ENCODE results near the gene GLP1R.

GLP1R gene

DNA sequence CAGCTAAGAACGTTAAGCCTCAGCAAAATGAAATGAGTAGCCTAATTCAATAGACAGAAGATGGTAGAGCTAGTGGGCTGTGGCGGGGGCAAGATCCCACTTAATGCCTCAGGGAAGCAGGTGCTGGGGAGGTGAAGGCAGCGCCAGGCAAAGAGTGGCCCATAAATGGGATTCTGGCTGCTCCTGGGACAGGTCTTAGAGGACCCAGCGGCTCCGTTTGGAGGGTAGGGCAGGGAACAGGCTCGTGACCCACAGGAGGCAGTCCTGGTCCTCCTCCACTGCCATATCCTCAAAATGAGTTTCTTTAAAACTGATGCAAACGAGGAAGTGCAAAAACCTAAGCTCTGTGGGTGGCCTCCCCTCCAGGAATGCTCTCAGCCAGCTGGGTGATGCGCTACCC lies 33.7 kb downstream of the GLP1R start:
- TF ChIP-seq CTCF (conservative IDR thresholded peaks at IDR 0.05), result no peak
- H3K27ac ChIP-seq, result no peak overlapping the region

GRCh38 chr6:39083231-39083634 lies 34.7 kb downstream of the GLP1R start:
- no peak overlapping the region for H3K27ac ChIP-seq
- TF ChIP-seq CTCF (conservative IDR thresholded peaks at IDR 0.05), result no peak

GRCh38 chr6:39084506-39084905 lies 35.9 kb downstream of the GLP1R start:
- no peak overlapping the region for H3K27ac ChIP-seq
- no peak for TF ChIP-seq CTCF (conservative IDR thresholded peaks at IDR 0.05)

GRCh38 chr6:39085129-39085797 lies 36.7 kb downstream of the GLP1R start:
- TF ChIP-seq CTCF (conservative IDR thresholded peaks at IDR 0.05), result no peak

DNA sequence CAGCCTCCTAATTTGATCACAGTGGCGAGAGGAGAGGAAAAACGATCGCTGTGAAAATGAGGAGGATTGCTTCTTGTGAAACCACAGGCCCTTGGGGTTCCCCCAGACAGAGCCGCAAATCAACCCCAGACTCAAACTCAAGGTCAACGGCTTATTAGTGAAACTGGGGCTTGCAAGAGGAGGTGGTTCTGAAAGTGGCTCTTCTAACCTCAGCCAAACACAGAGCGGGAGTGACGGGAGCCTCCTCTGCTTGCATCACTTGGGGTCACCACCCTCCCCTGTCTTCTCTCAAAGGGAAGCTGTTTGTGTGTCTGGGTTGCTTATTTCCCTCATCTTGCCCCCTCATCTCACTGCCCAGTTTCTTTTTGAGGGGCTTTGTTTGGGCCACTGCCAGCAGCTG lies 37.7 kb downstream of the GLP1R start:
- no peak overlapping the region for H3K27ac ChIP-seq
- no peak for TF ChIP-seq CTCF (conservative IDR thresholded peaks at IDR 0.05)

More at GRCh38 chr6:39085129-39085797, 36.7 kb downstream of the GLP1R start:
- H3K27ac ChIP-seq, result no peak overlapping the region

- no peak overlapping the region for H3K27ac ChIP-seq
Observed at GRCh38 chr6:39086711-39087110, 38.1 kb downstream of the GLP1R start.

DNA sequence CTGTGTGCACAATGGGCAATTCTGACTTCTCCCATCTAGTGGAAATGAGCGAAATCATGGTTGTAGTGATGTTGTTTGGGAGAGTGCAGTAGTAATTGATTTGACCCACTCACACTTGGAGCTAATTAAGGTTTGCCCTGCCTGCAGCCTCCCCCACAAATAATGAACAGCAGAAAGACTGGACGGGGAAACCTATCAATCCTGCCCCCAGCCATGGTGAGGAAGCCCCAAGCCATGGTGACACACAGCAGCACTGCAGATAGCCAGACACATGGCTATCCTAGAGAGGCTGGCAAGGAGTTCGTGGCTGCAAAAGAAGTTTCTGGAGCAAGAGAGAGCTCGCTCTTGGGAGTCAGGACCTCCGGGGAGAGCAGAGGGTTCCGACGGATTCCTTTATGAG lies 38.6 kb downstream of the GLP1R start:
- H3K27ac ChIP-seq, result no peak overlapping the region
- TF ChIP-seq CTCF (conservative IDR thresholded peaks at IDR 0.05), result no peak

More at GRCh38 chr6:39086711-39087110, 38.1 kb downstream of the GLP1R start:
- TF ChIP-seq CTCF (conservative IDR thresholded peaks at IDR 0.05), result no peak

Measured in VCaP (cell line).